Smooth muscle cell (in vitro differentiated cells): ENCODE data around the gene FBXW11. TPM values are rescaled to one million over a fixed set of nuclear protein-coding genes. Genes with fewer than 3 reads are reported as not detected.

Source experiments
- DNase-seq: peaks from one replicate; lab custom pipeline; 2025; ENCODE audit not compliant: unreplicated experiment; lab: John Stamatoyannopoulos, UW
- H2AFZ ChIP-seq: fragments of 200-600 bp; sonication (generic); 2 replicates; pipeline ENCODE4 v1.6.0; 2016; ENCODE audit warnings: antibody characterized with exemption, low read depth, mild to moderate bottlenecking
- H3F3A ChIP-seq: fragments of 200-600 bp; sonication (generic); 2 replicates; pipeline ENCODE4 v1.6.0; 2017; ENCODE audit warnings: antibody characterized with exemption, low read depth
- H3K27ac ChIP-seq: fragments of 200-600 bp; sonication (generic); 2 replicates; pipeline ENCODE4 v1.5.1; 2016; ENCODE audit warnings: low read depth, mild to moderate bottlenecking
- H3K27me3 ChIP-seq: fragments of 200-600 bp; sonication (generic); 2 replicates; pipeline ENCODE4 v1.6.1; 2016; ENCODE audit warnings: low read depth, mild to moderate bottlenecking
- H3K36me3 ChIP-seq: fragments of 200-600 bp; sonication (generic); 2 replicates; pipeline ENCODE4 v1.5.1; 2016; ENCODE audit warnings: low read depth
- H3K4me1 ChIP-seq: fragments of 200-600 bp; sonication (generic); 2 replicates; pipeline ENCODE4 v1.5.1; 2016; ENCODE audit warnings: low read depth
- H3K4me2 ChIP-seq: fragments of 200-600 bp; sonication (generic); 2 replicates; pipeline ENCODE4 v1.6.0; 2016; ENCODE audit warnings: mild to moderate bottlenecking
- H3K4me3 ChIP-seq: fragments of 200-600 bp; sonication (generic); 2 replicates; pipeline ENCODE4 v1.5.1; 2016; ENCODE audit warnings: mild to moderate bottlenecking
- H3K79me2 ChIP-seq: fragments of 200-600 bp; sonication (generic); 2 replicates; pipeline ENCODE4 v1.6.0; 2016; ENCODE audit warnings: low read depth, mild to moderate bottlenecking
- H3K9ac ChIP-seq: fragments of 200-600 bp; sonication (generic); 2 replicates; pipeline ENCODE4 v1.6.0; 2016; ENCODE audit warnings: low read depth
- H3K9me3 ChIP-seq: fragments of 200-600 bp; sonication (generic); replicated peaks from 2 replicates; pipeline ENCODE4 v1.5.1; 2016; ENCODE audit warnings: low read depth
- H4K20me1 ChIP-seq: fragments of 200-600 bp; sonication (generic); 2 replicates; pipeline ENCODE4 v1.6.0; 2016; ENCODE audit warnings: low read depth
- CTCF ChIP-seq: fragments of 200-600 bp; sonication (generic); IDR thresholded peaks from 2 replicates; pipeline ENCODE4 v1.5.1; 2017; ENCODE audit warnings: borderline replicate concordance, mild to moderate bottlenecking, antibody characterized with exemption; ENCODE audit not compliant: insufficient read depth, poor library complexity, severe bottlenecking
- WGBS: methylation state at CpG from one replicate; pipeline ENCODE4 v1.1.7; 2016; ENCODE audit warnings: low lambda C conversion rate; 5-methylcytosine and 5-hydroxymethylcytosine counted together
- polyA plus RNA-seq: library from polyadenylated mRNA; unstranded; fragments of >200 nt; fragmentation: Nextera tagmentation; extraction: Ambion mirVana; gene quantifications from 2 replicates; pipeline ENCODE4 v1.2.1, GENCODE V29; 2016
- total RNA-seq: library from RNA; depleted of rRNA; stranded (reverse); fragments of >200 nt; gene quantifications from 2 replicates; pipeline ENCODE4 v1.2.3, GENCODE V29; 2014

Gene FBXW11
- total and polyA plus RNA-seq, 2 experiments from 2014 or later = 27.4 to 83.7 TPM

GRCh38 chr5:172046593-172046992, 40.2 kb upstream of the FBXW11 start:
- H3K4me1 ChIP-seq = no peaks in the 10 kb centered on the region
- no peak overlapping the region for H3K4me3 ChIP-seq
- H3K4me2 ChIP-seq = no peak overlapping the region
- WGBS = 94% methylated on average over 4 of the region's 4 CpGs
- H3K27me3 ChIP-seq = no peaks in the 10 kb centered on the region
- no peaks in the 10 kb centered on the region for H3F3A ChIP-seq
- no peak for TF ChIP-seq CTCF
- H3K36me3 ChIP-seq = no peaks in the 10 kb centered on the region
- H3K79me2 ChIP-seq = no peaks in the 10 kb centered on the region
- no peak overlapping the region for H2AFZ ChIP-seq
- no peak for DNase-seq
- no peak overlapping the region for H3K9ac ChIP-seq
- H3K9me3 ChIP-seq = no peaks in the 10 kb centered on the region
- no peaks in the 10 kb centered on the region for H4K20me1 ChIP-seq
- H3K27ac ChIP-seq = no peak overlapping the region

- WGBS = 91% methylated on average over 7 of the region's 7 CpGs
- Histone ChIP-seq H3K4me1 (no peaks in the 10 kb centered on the region), H3K9ac (no peak overlapping the region), H3K27me3 (no peaks in the 10 kb centered on the region), H4K20me1 (no peaks in the 10 kb centered on the region), H3K4me2 (no peak overlapping the region), H3K79me2 (no peaks in the 10 kb centered on the region), H3F3A (no peaks in the 10 kb centered on the region), H3K9me3 (no peaks in the 10 kb centered on the region), H3K4me3 (no peak overlapping the region), H3K36me3 (no peaks in the 10 kb centered on the region), H3K27ac (no peak overlapping the region), H2AFZ (no peak overlapping the region)
- no peak for TF ChIP-seq CTCF
- DNase-seq = no peak
Measured at GRCh38 chr5:172045315-172045632, 38.8 kb upstream of the FBXW11 start.

DNA sequence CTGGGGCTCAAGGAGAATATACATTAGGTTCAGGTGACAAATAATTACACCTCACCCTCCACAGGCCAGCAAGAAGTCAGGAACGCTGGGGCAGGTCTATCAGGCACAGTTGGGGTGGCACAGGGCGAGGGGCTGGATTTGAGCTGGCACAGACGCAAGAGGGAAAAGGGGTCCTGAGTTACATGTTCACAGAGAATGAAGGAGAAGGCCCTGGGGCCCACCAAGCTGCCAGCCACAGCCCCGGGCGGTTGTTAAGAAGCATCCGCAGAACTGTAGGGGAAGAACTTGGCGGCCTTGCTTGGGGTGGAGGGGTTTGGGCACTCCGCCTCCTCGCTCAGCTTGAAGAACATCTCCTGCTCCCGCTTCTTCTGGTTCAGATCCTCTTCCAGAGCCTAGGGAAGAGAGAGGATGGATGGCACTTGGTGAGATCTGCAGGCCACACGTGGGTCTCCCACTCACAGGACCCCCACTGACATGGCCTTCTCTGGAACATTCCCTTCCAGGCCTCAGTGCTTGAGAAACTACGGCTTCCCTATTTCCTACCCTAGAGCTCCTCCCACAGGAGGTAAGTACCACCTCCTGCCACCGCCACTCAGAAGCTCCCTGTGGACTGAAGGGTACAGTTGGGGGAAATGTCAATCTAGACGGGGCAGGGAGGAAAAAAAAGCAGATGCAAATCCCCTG, 38.3 kb upstream of the FBXW11 start:
- TF ChIP-seq CTCF = no peak
- Histone ChIP-seq H3K9ac (no peak overlapping the region), H3K27me3 (no peaks in the 10 kb centered on the region), H4K20me1 (no peaks in the 10 kb centered on the region), H2AFZ (no peak overlapping the region), H3K4me2 (no peak overlapping the region), H3F3A (no peaks in the 10 kb centered on the region), H3K27ac (no peak overlapping the region), H3K4me1 (no peaks in the 10 kb centered on the region), H3K79me2 (no peaks in the 10 kb centered on the region), H3K9me3 (no peaks in the 10 kb centered on the region), H3K4me3 (no peak overlapping the region), H3K36me3 (no peaks in the 10 kb centered on the region)
- WGBS = 89% methylated on average over 14 of the region's 14 CpGs
- no peak for DNase-seq

DNA sequence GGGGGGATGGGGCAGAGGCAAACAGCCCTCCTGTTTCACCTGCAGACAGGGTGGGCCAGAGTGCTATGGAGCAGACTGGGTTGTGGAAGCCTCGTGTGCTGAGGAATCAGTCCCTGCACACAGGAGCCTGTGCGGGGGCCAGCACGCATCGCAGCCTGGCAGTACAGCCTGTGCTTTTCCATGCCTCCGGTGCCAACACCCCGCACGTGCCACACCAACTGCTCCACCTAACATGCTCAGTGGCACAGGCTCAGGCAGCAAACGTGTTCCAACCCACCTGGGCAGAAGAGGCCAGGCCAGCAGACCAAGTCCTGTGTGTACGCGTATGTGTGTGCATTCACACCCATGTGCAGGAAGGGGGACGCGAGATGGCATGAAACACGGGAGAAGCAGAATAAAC, 37.4 kb upstream of the FBXW11 start:
- DNase-seq = no peak
- Histone ChIP-seq H3K4me3 (no peak overlapping the region), H3K36me3 (no peaks in the 10 kb centered on the region), H3K79me2 (no peaks in the 10 kb centered on the region), H3K4me2 (no peak overlapping the region), H2AFZ (no peak overlapping the region), H3K27me3 (no peaks in the 10 kb centered on the region), H3K27ac (no peak overlapping the region), H3K9ac (no peak overlapping the region), H3K4me1 (no peaks in the 10 kb centered on the region), H3K9me3 (no peaks in the 10 kb centered on the region), H4K20me1 (no peaks in the 10 kb centered on the region), H3F3A (no peaks in the 10 kb centered on the region)
- 95% methylated on average over 13 of the region's 13 CpGs for WGBS
- no peak for TF ChIP-seq CTCF
